Neural crest cell (in vitro differentiated cells): Measurements from ENCODE around the gene YEATS4. TPM values are rescaled to one million over a fixed set of nuclear protein-coding genes. Genes with fewer than 3 reads are reported as not detected.

Experiments used
- DNase-seq: peaks from one replicate; pipeline ENCODE4 v3.0.0; 2021; ENCODE audit warnings: low read depth, mixed read lengths, low spot score
- H3K27ac Mint-ChIP-seq: one replicate; pipeline ENCODE4 v1.8.0; 2021; ENCODE audit warnings: mild to moderate bottlenecking, mixed read lengths; ENCODE audit not compliant: unreplicated experiment
- H3K27me3 Mint-ChIP-seq: 2 replicates; pipeline ENCODE4 v1.8.0; 2021; ENCODE audit warnings: low read depth, mild to moderate bottlenecking, mixed read lengths
- H3K36me3 Mint-ChIP-seq: 2 replicates; pipeline ENCODE4 v1.8.0; 2021; ENCODE audit warnings: low read depth, mild to moderate bottlenecking, mixed read lengths
- H3K4me1 Mint-ChIP-seq: 2 replicates; pipeline ENCODE4 v1.8.0; 2021; ENCODE audit warnings: mixed read lengths
- H3K4me3 Mint-ChIP-seq: one replicate; pipeline ENCODE4 v1.8.0; 2021; ENCODE audit warnings: mild to moderate bottlenecking, mixed read lengths
- H3K9me3 Mint-ChIP-seq: 2 replicates; pipeline ENCODE4 v1.8.0; 2021; ENCODE audit warnings: mixed read lengths
- CTCF ChIP-seq: fragments of 200-600 bp; sonication (generic); conservative IDR thresholded peaks from 2 replicates; pipeline ENCODE4 v1.5.0; 2021; ENCODE audit warnings: antibody characterized with exemption, mild to moderate bottlenecking
- total RNA-seq: library from RNA; stranded (reverse); gene quantifications from 2 replicates; pipeline ENCODE4 v1.2.1, GENCODE V29; 2021

Gene YEATS4
- total RNA-seq, 1 donor from 2014 or later, result 33.9 TPM

GRCh38 chr12:69417231-69417630 lies 57.7 kb downstream of the YEATS4 start:
- Mint-ChIP-seq H3K27me3 (no peaks in the 10 kb centered on the region), H3K27ac (no peak overlapping the region), H3K9me3 (peaks cover 4% of the 10 kb centered on the region), H3K4me1 (peaks cover 6% of the 10 kb centered on the region), H3K4me3 (no peak overlapping the region), H3K36me3 (peaks cover 4% of the 10 kb centered on the region)
- DNase-seq, result no peak
- no peak for TF ChIP-seq CTCF

GRCh38 chr12:69417741-69418167 lies 58.2 kb downstream of the YEATS4 start:
- TF ChIP-seq CTCF, result no peak
- Mint-ChIP-seq H3K27me3 (no peaks in the 10 kb centered on the region), H3K36me3 (peaks cover 4% of the 10 kb centered on the region), H3K27ac (no peak overlapping the region), H3K9me3 (peaks cover 4% of the 10 kb centered on the region), H3K4me1 (peaks cover 6% of the 10 kb centered on the region), H3K4me3 (no peak overlapping the region)
- DNase-seq, result no peak

- H3K36me3 Mint-ChIP-seq, result peaks cover 6% of the 10 kb centered on the region
- H3K4me1 Mint-ChIP-seq, result peaks cover 6% of the 10 kb centered on the region
- no peak for DNase-seq
- H3K4me3 Mint-ChIP-seq, result no peak overlapping the region
- peaks cover 4% of the 10 kb centered on the region for H3K9me3 Mint-ChIP-seq
- H3K27me3 Mint-ChIP-seq, result no peaks in the 10 kb centered on the region
- H3K27ac Mint-ChIP-seq, result no peak overlapping the region
- no peak for TF ChIP-seq CTCF
Measured at GRCh38 chr12:69419701-69420100, 60.2 kb downstream of the YEATS4 start.

- no peaks in the 10 kb centered on the region for H3K4me1 Mint-ChIP-seq
- H3K4me3 Mint-ChIP-seq, result no peak overlapping the region
- peaks cover 9% of the 10 kb centered on the region for H3K36me3 Mint-ChIP-seq
- no peak overlapping the region for H3K27ac Mint-ChIP-seq
- DNase-seq, result no peak
- no peaks in the 10 kb centered on the region for H3K27me3 Mint-ChIP-seq
- TF ChIP-seq CTCF, result no peak
- peaks cover 4% of the 10 kb centered on the region for H3K9me3 Mint-ChIP-seq
Measured at GRCh38 chr12:69421548-69421947, 62.0 kb downstream of the YEATS4 start.

GRCh38 chr12:69423037-69423905 lies 63.7 kb downstream of the YEATS4 start:
- no peak for DNase-seq
- H3K4me1 Mint-ChIP-seq, result peaks cover under 1% of the 10 kb centered on the region
- no peak for TF ChIP-seq CTCF
- H3K4me3 Mint-ChIP-seq, result no peak overlapping the region
- H3K9me3 Mint-ChIP-seq, result peaks cover 4% of the 10 kb centered on the region
- peaks cover 9% of the 10 kb centered on the region for H3K36me3 Mint-ChIP-seq
- H3K27me3 Mint-ChIP-seq, result no peaks in the 10 kb centered on the region
- H3K27ac Mint-ChIP-seq, result no peak overlapping the region
